ENCODE data around the gene ANKS1A. TPM values are rescaled to one million over a fixed set of nuclear protein-coding genes. Genes with fewer than 3 reads are reported as not detected.
A peak's percentile ranks its signal among the peaks of the same experiment; 100 is the strongest.

Gene ANKS1A
- total RNA-seq, 2 donors from 2014 or later: 20.5 to 68.4 TPM

GRCh38 chr6:35016502-35017321 lies 127.7 kb downstream of the ANKS1A start:
- Histone ChIP-seq H3K9me3 (no peaks in the 10 kb centered on the region), H3K27me3 (replicated peaks; ENCODE audit: insufficient read depth) (no peaks in the 10 kb centered on the region), H3K36me3 (no peaks in the 10 kb centered on the region), H3K27ac (peak overlapping the region; percentile 69 to 73), H3K4me3 (peak overlapping the region; percentile 24 to 25), H3K4me1 (replicated peaks) (no peaks in the 10 kb centered on the region)
- WGBS: 14% methylated on average over 11 of the region's 11 CpGs
- no peak for DNase-seq (ENCODE audit: low spot score)
- intact Hi-C loops (cut with DNase I): loop anchor here (5.0 kb wide), 1 partner anchor 41 kb away; no protein-coding TSS in a partner anchor
- peak; percentile 5 for TF ChIP-seq POLR2AphosphoS5 (IDR thresholded peaks at IDR 0.05)
- TF ChIP-seq, protein P1, sequence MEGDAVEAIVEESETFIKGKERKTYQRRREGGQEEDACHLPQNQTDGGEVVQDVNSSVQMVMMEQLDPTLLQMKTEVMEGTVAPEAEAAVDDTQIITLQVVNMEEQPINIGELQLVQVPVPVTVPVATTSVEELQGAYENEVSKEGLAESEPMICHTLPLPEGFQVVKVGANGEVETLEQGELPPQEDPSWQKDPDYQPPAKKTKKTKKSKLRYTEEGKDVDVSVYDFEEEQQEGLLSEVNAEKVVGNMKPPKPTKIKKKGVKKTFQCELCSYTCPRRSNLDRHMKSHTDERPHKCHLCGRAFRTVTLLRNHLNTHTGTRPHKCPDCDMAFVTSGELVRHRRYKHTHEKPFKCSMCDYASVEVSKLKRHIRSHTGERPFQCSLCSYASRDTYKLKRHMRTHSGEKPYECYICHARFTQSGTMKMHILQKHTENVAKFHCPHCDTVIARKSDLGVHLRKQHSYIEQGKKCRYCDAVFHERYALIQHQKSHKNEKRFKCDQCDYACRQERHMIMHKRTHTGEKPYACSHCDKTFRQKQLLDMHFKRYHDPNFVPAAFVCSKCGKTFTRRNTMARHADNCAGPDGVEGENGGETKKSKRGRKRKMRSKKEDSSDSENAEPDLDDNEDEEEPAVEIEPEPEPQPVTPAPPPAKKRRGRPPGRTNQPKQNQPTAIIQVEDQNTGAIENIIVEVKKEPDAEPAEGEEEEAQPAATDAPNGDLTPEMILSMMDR (IDR thresholded peaks at IDR 0.05): no peak
- TF ChIP-seq POLR2A (IDR thresholded peaks at IDR 0.05): no peak

DNA sequence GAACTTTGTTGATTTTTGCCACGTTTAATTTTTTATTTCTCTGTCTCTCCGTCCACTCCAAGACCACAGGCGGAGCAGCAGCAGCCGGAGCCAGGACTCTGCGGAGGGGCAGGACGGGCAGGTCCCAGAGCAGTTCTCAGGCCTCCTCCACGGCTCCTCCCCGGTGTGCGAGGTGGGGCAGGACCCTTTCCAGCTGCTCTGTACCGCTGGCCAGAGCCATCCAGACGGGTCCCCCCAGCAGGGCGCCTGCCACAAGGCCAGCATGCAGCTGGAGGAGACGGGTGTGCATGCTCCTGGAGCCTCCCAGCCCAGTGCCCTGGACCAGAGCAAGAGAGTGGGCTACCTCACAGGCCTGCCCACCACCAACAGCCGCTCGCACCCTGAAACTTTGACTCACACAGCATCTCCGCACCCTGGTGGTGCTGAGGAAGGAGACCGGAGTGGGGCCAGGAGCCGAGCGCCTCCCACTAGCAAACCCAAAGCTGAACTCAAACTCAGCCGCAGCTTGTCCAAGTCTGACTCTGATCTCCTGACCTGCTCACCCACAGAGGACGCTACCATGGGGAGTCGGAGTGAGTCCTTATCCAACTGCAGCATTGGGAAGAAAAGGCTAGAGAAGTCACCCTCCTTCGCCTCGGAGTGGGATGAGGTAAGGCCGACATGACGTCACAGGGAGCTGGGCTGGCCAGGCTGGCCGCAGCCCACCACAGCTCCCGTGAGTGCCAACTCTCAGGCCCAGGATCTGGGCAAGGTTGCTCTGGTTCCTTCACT lies 128.5 kb downstream of the ANKS1A start:
- Histone ChIP-seq H3K27me3 (replicated peaks; ENCODE audit: insufficient read depth) (no peaks in the 10 kb centered on the region), H3K36me3 (no peaks in the 10 kb centered on the region), H3K9me3 (no peaks in the 10 kb centered on the region), H3K27ac (peak overlapping the region; percentile 69 to 73), H3K4me3 (peak overlapping the region; percentile 24 to 25), H3K4me1 (replicated peaks) (no peaks in the 10 kb centered on the region)
- TF ChIP-seq, protein P1 (IDR thresholded peaks at IDR 0.05): no peak
- no peak for TF ChIP-seq POLR2AphosphoS5 (IDR thresholded peaks at IDR 0.05)
- no peak for TF ChIP-seq POLR2A (IDR thresholded peaks at IDR 0.05)
- 43% methylated on average over 26 of the region's 28 CpGs for WGBS
- intact Hi-C loops (cut with DNase I): loop anchor here (5.0 kb wide), 1 partner anchor 40 kb away; no protein-coding TSS in a partner anchor
- DNase-seq (ENCODE audit: low spot score): no peak

DNA sequence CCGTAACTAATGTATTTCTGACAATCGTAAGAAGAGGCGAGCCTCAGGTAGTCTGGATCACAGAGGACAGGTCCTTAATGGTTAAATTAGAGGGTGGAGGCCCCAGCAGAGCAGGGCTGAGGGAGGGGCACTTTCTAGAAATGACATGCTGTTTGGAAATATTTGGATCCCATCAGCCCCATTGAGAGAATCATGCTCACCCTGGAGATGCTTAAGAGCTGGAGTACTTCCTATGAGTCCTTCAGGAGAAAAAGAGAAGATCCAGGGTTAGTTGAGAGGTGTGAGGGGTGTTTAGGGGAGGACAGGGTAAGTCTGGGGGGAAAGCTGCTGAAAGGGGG lies 129.1 kb downstream of the ANKS1A start:
- intact Hi-C loops (cut with DNase I): loop anchor here (5.0 kb wide), 1 partner anchor 39 kb away; no protein-coding TSS in a partner anchor
- H3K4me1 ChIP-seq (replicated peaks): no peaks in the 10 kb centered on the region
- no peak for TF ChIP-seq POLR2AphosphoS5 (IDR thresholded peaks at IDR 0.05)
- no peak for TF ChIP-seq POLR2A (IDR thresholded peaks at IDR 0.05)
- TF ChIP-seq, protein P1 (IDR thresholded peaks at IDR 0.05): no peak

DNA sequence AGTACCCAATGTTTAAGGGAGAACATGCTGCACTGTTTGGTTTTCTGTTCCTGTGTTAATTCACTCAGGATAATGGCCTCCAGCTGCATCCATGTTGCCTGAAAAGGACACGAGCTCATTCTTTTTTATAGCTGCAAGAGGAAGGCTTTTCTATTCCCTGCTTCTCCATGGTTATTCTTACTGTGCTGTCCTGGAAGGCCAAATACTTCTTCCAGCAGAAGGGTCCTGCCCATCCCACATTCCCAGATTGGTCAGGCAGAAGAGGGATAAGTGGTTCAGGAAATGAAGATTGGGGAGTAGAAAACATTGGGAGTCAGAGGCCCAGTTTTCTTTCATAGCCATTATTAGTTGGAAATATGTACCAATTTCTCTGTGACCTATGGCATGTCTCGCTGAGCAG lies 129.7 kb downstream of the ANKS1A start:
- TF ChIP-seq POLR2AphosphoS5 (IDR thresholded peaks at IDR 0.05): no peak
- TF ChIP-seq, protein P1 (IDR thresholded peaks at IDR 0.05): no peak
- TF ChIP-seq POLR2A (IDR thresholded peaks at IDR 0.05): no peak
- no peaks in the 10 kb centered on the region for H3K4me1 ChIP-seq (replicated peaks)
- peak overlapping the region; percentile 69 to 73 for H3K27ac ChIP-seq
- H3K9me3 ChIP-seq: no peaks in the 10 kb centered on the region
- peak overlapping the region in 1 of 2 donors; percentile 24 for H3K4me3 ChIP-seq
- H3K36me3 ChIP-seq: no peaks in the 10 kb centered on the region
- intact Hi-C loops (cut with DNase I): loop anchor here (5.0 kb wide), 1 partner anchor 39 kb away; no protein-coding TSS in a partner anchor
- 45% methylated on average over 2 of the region's 2 CpGs for WGBS
- DNase-seq (ENCODE audit: low spot score): no peak
- no peaks in the 10 kb centered on the region for H3K27me3 ChIP-seq (replicated peaks; ENCODE audit: insufficient read depth)

More for the DNA sequence above, 129.1 kb downstream of the ANKS1A start:
- Histone ChIP-seq H3K27ac (peak overlapping the region; percentile 69 to 73), H3K9me3 (no peaks in the 10 kb centered on the region), H3K27me3 (replicated peaks; ENCODE audit: insufficient read depth) (no peaks in the 10 kb centered on the region), H3K36me3 (no peaks in the 10 kb centered on the region), H3K4me3 (peak overlapping the region; percentile 24 to 25)
- DNase-seq (ENCODE audit: low spot score): no peak
- 79% methylated on average over 3 of the region's 3 CpGs for WGBS
